PC-9 (cell line): ENCODE results near the gene ADAMTS15.

Experiments
- CTCF ChIP-seq: fragments of 200-600 bp; sonication (generic); conservative IDR thresholded peaks from 2 replicates; pipeline ENCODE4 v1.6.1; 2017; ENCODE audit warnings: mixed run types, antibody characterized with exemption, mild to moderate bottlenecking, moderate library complexity
- EZH2 ChIP-seq: fragments of 200-600 bp; sonication (generic); IDR thresholded peaks from 2 replicates; pipeline ENCODE4 v1.8.0; 2017; ENCODE audit warnings: antibody characterized with exemption, low read depth

- no peak for TF ChIP-seq CTCF
- no peak for TF ChIP-seq EZH2
Measured at GRCh38 chr11:130478881-130479280, 30.4 kb downstream of the ADAMTS15 start.
